Astrocyte (in vitro differentiated cells and primary cell): ENCODE data around the gene CFAP157. TPM values are rescaled to one million over a fixed set of nuclear protein-coding genes. Genes with fewer than 3 reads are reported as not detected.

ENCODE experiments used
- DNase-seq: peaks from one replicate; pipeline ENCODE4 v3.0.0-alpha.2; 2010; ENCODE audit warnings: low read depth
- FAIRE-seq: peaks from 2 replicates; lab custom pipeline; 2011; peaks lifted over from hg19 to GRCh38; lab: Jason Lieb, UNC
- H2AFZ ChIP-seq: 2 replicates; pipeline ENCODE4 v1.6.0; 2012; ENCODE audit warnings: low read depth, low read length, inconsistent platforms
- H3K27ac ChIP-seq: 2 replicates; pipeline ENCODE4 v1.5.1; 2011; ENCODE audit warnings: low read depth, low read length, inconsistent platforms
- H3K27me3 ChIP-seq: 2 replicates; pipeline ENCODE4 v1.6.0; 2011; ENCODE audit warnings: low read length, inconsistent platforms; ENCODE audit not compliant: insufficient read depth
- H3K36me3 ChIP-seq: 2 replicates; pipeline ENCODE4 v1.5.1; 2011; ENCODE audit warnings: low read length, inconsistent platforms; ENCODE audit not compliant: insufficient read depth
- H3K4me1 ChIP-seq: 2 replicates; pipeline ENCODE4 v1.5.1; 2011; ENCODE audit warnings: low read length, inconsistent platforms; ENCODE audit not compliant: insufficient read depth
- H3K4me2 ChIP-seq: 2 replicates; pipeline ENCODE4 v1.6.0; 2012; ENCODE audit warnings: low read length, inconsistent platforms
- H3K4me3 ChIP-seq: 2 replicates; pipeline ENCODE4 v1.5.1; 2011; ENCODE audit warnings: low read depth, mild to moderate bottlenecking, low read length, inconsistent platforms; ENCODE audit not compliant: insufficient read depth
- H3K79me2 ChIP-seq: 2 replicates; pipeline ENCODE4 v1.6.0; 2012; ENCODE audit warnings: mild to moderate bottlenecking, low read length, inconsistent platforms; ENCODE audit not compliant: insufficient read depth
- H3K9ac ChIP-seq: 2 replicates; pipeline ENCODE4 v1.6.0; 2012; ENCODE audit warnings: mild to moderate bottlenecking, low read length, inconsistent platforms
- H3K9me3 ChIP-seq: 2 replicates; pipeline ENCODE4 v1.5.1; 2012; ENCODE audit warnings: low read depth, mild to moderate bottlenecking, low read length, inconsistent platforms; ENCODE audit not compliant: insufficient read depth
- H4K20me1 ChIP-seq: 2 replicates; pipeline ENCODE4 v1.6.0; 2012; ENCODE audit warnings: low read length, inconsistent platforms; ENCODE audit not compliant: insufficient read depth
- H3K27ac Mint-ChIP-seq: one replicate; pipeline ENCODE4 v1.8.0; 2021; ENCODE audit warnings: mild to moderate bottlenecking, mixed read lengths; ENCODE audit not compliant: unreplicated experiment
- H3K27me3 Mint-ChIP-seq: one replicate; pipeline ENCODE4 v1.8.0; 2021; ENCODE audit warnings: low read depth, mixed read lengths; ENCODE audit not compliant: unreplicated experiment
- H3K36me3 Mint-ChIP-seq: one replicate; pipeline ENCODE4 v1.8.0; 2021; ENCODE audit warnings: low read depth, mixed read lengths; ENCODE audit not compliant: unreplicated experiment
- H3K4me1 Mint-ChIP-seq: one replicate; pipeline ENCODE4 v1.8.0; 2021; ENCODE audit warnings: low read depth, mixed read lengths; ENCODE audit not compliant: unreplicated experiment
- H3K4me3 Mint-ChIP-seq: one replicate; pipeline ENCODE4 v1.8.0; 2021; ENCODE audit warnings: mild to moderate bottlenecking, moderate library complexity, mixed read lengths; ENCODE audit not compliant: unreplicated experiment
- H3K9me3 Mint-ChIP-seq: one replicate; pipeline ENCODE4 v1.8.0; 2021; ENCODE audit warnings: mild to moderate bottlenecking, mixed read lengths; ENCODE audit not compliant: unreplicated experiment
- EZH2 ChIP-seq: IDR thresholded peaks from 2 replicates; pipeline ENCODE4 v1.6.1; 2012; ENCODE audit warnings: mild to moderate bottlenecking, low read length, inconsistent platforms; ENCODE audit not compliant: insufficient read depth
- total RNA-seq: library from RNA; stranded (reverse); gene quantifications from 2 replicates; pipeline ENCODE4 v1.2.1, GENCODE V29; 2021
- TF ChIP-seq, protein P1 (sequence below): IDR thresholded peaks from 2 replicates; pipeline ENCODE4 v1.5.1; 2011; ENCODE audit warnings: low read depth, mild to moderate bottlenecking, inconsistent platforms, low read length, moderate library complexity; ENCODE audit not compliant: insufficient read depth

CFAP157 gene
- total RNA-seq, 1 donor from 2014 or later, result 0.09 TPM

DNA sequence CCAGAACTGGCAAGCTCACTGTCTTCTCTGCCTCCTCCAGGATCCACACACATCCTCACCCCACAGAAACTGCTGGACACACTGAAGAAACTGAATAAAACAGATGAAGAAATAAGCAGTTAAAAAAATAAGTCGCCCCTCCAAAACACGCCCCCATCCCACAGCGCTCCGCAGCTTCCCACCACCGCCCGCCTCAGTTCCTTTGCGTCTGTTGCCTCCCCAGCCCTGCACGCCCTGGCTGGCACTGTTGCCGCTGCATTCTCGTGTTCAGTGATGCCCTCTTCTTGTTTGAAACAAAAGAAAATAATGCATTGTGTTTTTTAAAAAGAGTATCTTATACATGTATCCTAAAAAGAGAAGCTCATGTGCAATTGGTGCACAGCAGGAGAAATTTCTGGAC lies 16.1 kb upstream of the CFAP157 start:
- no peak overlapping the region for H3K4me3 Mint-ChIP-seq
- no peaks in the 10 kb centered on the region for H4K20me1 ChIP-seq
- no peaks in the 10 kb centered on the region for H3K27me3 ChIP-seq
- TF ChIP-seq, protein P1, sequence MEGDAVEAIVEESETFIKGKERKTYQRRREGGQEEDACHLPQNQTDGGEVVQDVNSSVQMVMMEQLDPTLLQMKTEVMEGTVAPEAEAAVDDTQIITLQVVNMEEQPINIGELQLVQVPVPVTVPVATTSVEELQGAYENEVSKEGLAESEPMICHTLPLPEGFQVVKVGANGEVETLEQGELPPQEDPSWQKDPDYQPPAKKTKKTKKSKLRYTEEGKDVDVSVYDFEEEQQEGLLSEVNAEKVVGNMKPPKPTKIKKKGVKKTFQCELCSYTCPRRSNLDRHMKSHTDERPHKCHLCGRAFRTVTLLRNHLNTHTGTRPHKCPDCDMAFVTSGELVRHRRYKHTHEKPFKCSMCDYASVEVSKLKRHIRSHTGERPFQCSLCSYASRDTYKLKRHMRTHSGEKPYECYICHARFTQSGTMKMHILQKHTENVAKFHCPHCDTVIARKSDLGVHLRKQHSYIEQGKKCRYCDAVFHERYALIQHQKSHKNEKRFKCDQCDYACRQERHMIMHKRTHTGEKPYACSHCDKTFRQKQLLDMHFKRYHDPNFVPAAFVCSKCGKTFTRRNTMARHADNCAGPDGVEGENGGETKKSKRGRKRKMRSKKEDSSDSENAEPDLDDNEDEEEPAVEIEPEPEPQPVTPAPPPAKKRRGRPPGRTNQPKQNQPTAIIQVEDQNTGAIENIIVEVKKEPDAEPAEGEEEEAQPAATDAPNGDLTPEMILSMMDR, result no peak
- TF ChIP-seq EZH2, result no peak
- FAIRE-seq (no peak), DNase-seq (no peak)
- H3K36me3 Mint-ChIP-seq, result peaks cover 40% of the 10 kb centered on the region
- no peak overlapping the region for H3K27ac ChIP-seq
- no peaks in the 10 kb centered on the region for H3K4me1 ChIP-seq
- H3K9me3 ChIP-seq, result no peaks in the 10 kb centered on the region
- no peak overlapping the region for H3K4me3 ChIP-seq
- H3K4me2 ChIP-seq, result no peak overlapping the region
- no peaks in the 10 kb centered on the region for H3K79me2 ChIP-seq
- H3K9ac ChIP-seq, result no peak overlapping the region
- H3K4me1 Mint-ChIP-seq, result peaks cover 1% of the 10 kb centered on the region
- H2AFZ ChIP-seq, result no peak overlapping the region
- no peak overlapping the region for H3K27ac Mint-ChIP-seq
- no peaks in the 10 kb centered on the region for H3K27me3 Mint-ChIP-seq
- H3K9me3 Mint-ChIP-seq, result peaks cover 3% of the 10 kb centered on the region
- peaks cover 3% of the 10 kb centered on the region for H3K36me3 ChIP-seq

DNA sequence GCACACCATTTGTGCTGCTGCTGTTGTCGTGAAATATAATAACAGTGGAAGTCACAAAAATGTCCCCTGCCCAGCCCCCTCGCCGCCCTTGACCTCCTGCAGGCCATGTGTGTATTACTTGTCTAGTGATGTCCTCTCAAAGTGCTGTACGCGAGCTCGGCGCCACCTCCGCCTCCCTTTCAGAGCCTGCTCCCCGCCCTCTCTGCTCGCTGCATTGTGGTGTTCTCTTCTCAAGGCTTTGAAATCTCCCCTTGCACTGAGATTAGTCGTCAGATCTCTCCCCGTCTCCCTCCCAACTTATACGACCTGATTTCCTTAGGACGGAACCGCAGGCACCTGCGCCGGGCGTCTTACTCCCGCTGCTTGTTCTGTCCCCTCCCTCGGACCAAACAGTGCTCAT lies 14.7 kb upstream of the CFAP157 start:
- Histone ChIP-seq H3K4me1 (no peaks in the 10 kb centered on the region), H3K4me2 (no peak overlapping the region), H3K9ac (no peak overlapping the region), H3K4me3 (no peak overlapping the region), H3K79me2 (no peaks in the 10 kb centered on the region), H2AFZ (no peak overlapping the region), H3K9me3 (no peaks in the 10 kb centered on the region), H3K36me3 (peaks cover 3% of the 10 kb centered on the region), H4K20me1 (no peaks in the 10 kb centered on the region), H3K27me3 (no peaks in the 10 kb centered on the region), H3K27ac (no peak overlapping the region)
- H3K27me3 Mint-ChIP-seq, result no peaks in the 10 kb centered on the region
- no peak for FAIRE-seq
- H3K36me3 Mint-ChIP-seq, result peaks cover 37% of the 10 kb centered on the region
- no peak overlapping the region for H3K27ac Mint-ChIP-seq
- peaks cover 3% of the 10 kb centered on the region for H3K9me3 Mint-ChIP-seq
- peaks cover 1% of the 10 kb centered on the region for H3K4me1 Mint-ChIP-seq
- DNase-seq, result no peak
- TF ChIP-seq, protein P1, result no peak
- TF ChIP-seq EZH2, result no peak
- H3K4me3 Mint-ChIP-seq, result no peak overlapping the region

DNA sequence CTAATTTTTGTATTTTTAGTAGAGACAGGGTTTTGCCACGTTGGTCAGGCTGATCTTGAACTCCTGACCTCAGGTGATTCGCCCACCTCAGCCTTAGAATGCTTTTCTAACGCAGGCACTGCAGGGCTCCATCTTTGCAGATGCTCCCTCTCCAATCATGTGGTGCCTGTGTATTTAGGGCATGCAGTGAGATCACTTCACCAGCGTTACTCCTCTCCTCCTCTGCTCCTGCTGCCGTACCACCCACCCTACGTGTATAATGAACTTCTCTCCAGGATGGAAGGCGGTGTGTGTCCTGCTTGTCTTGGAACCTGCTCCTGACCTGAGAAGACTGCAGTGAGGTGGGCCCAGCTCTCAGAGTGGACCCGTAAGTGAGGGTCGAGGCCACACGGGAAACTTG lies 13.6 kb upstream of the CFAP157 start:
- H3K36me3 Mint-ChIP-seq, result peaks cover 34% of the 10 kb centered on the region
- H3K4me1 Mint-ChIP-seq, result peaks cover 1% of the 10 kb centered on the region
- FAIRE-seq (no peak), DNase-seq (no peak)
- no peak overlapping the region for H3K4me3 Mint-ChIP-seq
- H3K36me3 ChIP-seq, result peaks cover under 1% of the 10 kb centered on the region
- H3K27me3 Mint-ChIP-seq, result no peaks in the 10 kb centered on the region
- H2AFZ ChIP-seq, result no peak overlapping the region
- peak overlapping the region; percentile 53 for H3K27ac Mint-ChIP-seq
- no peaks in the 10 kb centered on the region for H3K9me3 ChIP-seq
- H3K79me2 ChIP-seq, result no peaks in the 10 kb centered on the region
- H3K9me3 Mint-ChIP-seq, result peaks cover 3% of the 10 kb centered on the region
- TF ChIP-seq EZH2, result no peak
- TF ChIP-seq, protein P1, result no peak
- H3K4me3 ChIP-seq, result no peak overlapping the region
- no peak overlapping the region for H3K27ac ChIP-seq
- H3K27me3 ChIP-seq, result no peaks in the 10 kb centered on the region
- H4K20me1 ChIP-seq, result no peaks in the 10 kb centered on the region
- no peak overlapping the region for H3K4me2 ChIP-seq
- H3K4me1 ChIP-seq, result no peaks in the 10 kb centered on the region
- H3K9ac ChIP-seq, result no peak overlapping the region
